Measurements from ENCODE around the gene SPAG9.

SPAG9 gene

GRCh38 chr17:51044976-51045375 is 75.7 kb downstream of the SPAG9 start:
- DNase-seq (ENCODE audit: low read depth in 2 of 2, low spot score in 1 of 2): no peak

GRCh38 chr17:51036084-51036483 is 84.6 kb downstream of the SPAG9 start:
- no peak for DNase-seq (ENCODE audit: low read depth in 2 of 2, low spot score in 1 of 2)

GRCh38 chr17:51035431-51035830 is 85.2 kb downstream of the SPAG9 start:
- no peak for DNase-seq (ENCODE audit: low read depth in 2 of 2, low spot score in 1 of 2)

GRCh38 chr17:51034800-51035199 is 85.9 kb downstream of the SPAG9 start:
- no peak for DNase-seq (ENCODE audit: low read depth in 2 of 2, low spot score in 1 of 2)

GRCh38 chr17:51032850-51033249 is 87.8 kb downstream of the SPAG9 start:
- DNase-seq (ENCODE audit: low read depth in 2 of 2, low spot score in 1 of 2): no peak

- no peak for DNase-seq (ENCODE audit: low read depth in 2 of 2, low spot score in 1 of 2)
Observed at GRCh38 chr17:51029568-51030463, 90.9 kb downstream of the SPAG9 start.

- DNase-seq (ENCODE audit: low read depth in 2 of 2, low spot score in 1 of 2): no peak
Observed at GRCh38 chr17:51029142-51029541, 91.5 kb downstream of the SPAG9 start.

- no peak for DNase-seq (ENCODE audit: low read depth in 2 of 2, low spot score in 1 of 2)
Observed at GRCh38 chr17:51028176-51028863, 92.3 kb downstream of the SPAG9 start.

- no peak for DNase-seq (ENCODE audit: low read depth in 2 of 2, low spot score in 1 of 2)
Observed at GRCh38 chr17:51018541-51018940, 102.1 kb downstream of the SPAG9 start.

- DNase-seq (ENCODE audit: low read depth in 2 of 2, low spot score in 1 of 2): no peak
Observed at GRCh38 chr17:51017270-51017669, 103.4 kb downstream of the SPAG9 start.

GRCh38 chr17:51016099-51016498 is 104.6 kb downstream of the SPAG9 start:
- DNase-seq (ENCODE audit: low read depth in 2 of 2, low spot score in 1 of 2): no peak

- no peak for DNase-seq (ENCODE audit: low read depth in 2 of 2, low spot score in 1 of 2)
Observed at GRCh38 chr17:51015145-51015558, 105.5 kb downstream of the SPAG9 start.

- no peak for DNase-seq (ENCODE audit: low read depth in 2 of 2, low spot score in 1 of 2)
Observed at GRCh38 chr17:51014129-51014528, 106.5 kb downstream of the SPAG9 start.

- no peak for DNase-seq (ENCODE audit: low read depth in 2 of 2, low spot score in 1 of 2)
Observed at GRCh38 chr17:51013322-51013721, 107.3 kb downstream of the SPAG9 start.

GRCh38 chr17:51012538-51012937 is 108.1 kb downstream of the SPAG9 start:
- DNase-seq (ENCODE audit: low read depth in 2 of 2, low spot score in 1 of 2): no peak

- DNase-seq (ENCODE audit: low read depth in 2 of 2, low spot score in 1 of 2): no peak
Observed at GRCh38 chr17:51010173-51010675, 110.4 kb downstream of the SPAG9 start.

- DNase-seq (ENCODE audit: low read depth in 2 of 2, low spot score in 1 of 2): no peak
Observed at GRCh38 chr17:51006601-51007000, 114.1 kb downstream of the SPAG9 start.

- DNase-seq (ENCODE audit: low read depth in 2 of 2, low spot score in 1 of 2): no peak
Observed at GRCh38 chr17:51005768-51006167, 114.9 kb downstream of the SPAG9 start.

- no peak for DNase-seq (ENCODE audit: low read depth in 2 of 2, low spot score in 1 of 2)
Observed at GRCh38 chr17:51004249-51004648, 116.4 kb downstream of the SPAG9 start.

- DNase-seq (ENCODE audit: low read depth in 2 of 2, low spot score in 1 of 2): no peak
Observed at GRCh38 chr17:51000835-51001638, 119.6 kb downstream of the SPAG9 start.

- no peak for DNase-seq (ENCODE audit: low read depth in 2 of 2, low spot score in 1 of 2)
Observed at GRCh38 chr17:50995668-50996067, 125.0 kb downstream of the SPAG9 start.
